HG03039 (cell line): Measurements from ENCODE around the gene ATP6V1F.
A peak's percentile ranks its signal among the peaks of the same experiment; 100 is the strongest.

Source experiments
- ATAC-seq: cut with Tn5 transposase; IDR thresholded peaks from one replicate; pipeline ENCODE4 v1.9.1; 2021; ENCODE audit warnings: mild to moderate bottlenecking, moderate library complexity; ENCODE audit not compliant: unreplicated experiment

The ATP6V1F gene, protein sequence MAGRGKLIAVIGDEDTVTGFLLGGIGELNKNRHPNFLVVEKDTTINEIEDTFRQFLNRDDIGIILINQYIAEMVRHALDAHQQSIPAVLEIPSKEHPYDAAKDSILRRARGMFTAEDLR

GRCh38 chr7:128862571-128863432, at the start of gene ATP6V1F:
Gene ATP6V1F (plus strand): TSS chr7:128862856. CDS start chr7:128862905, 49 bp downstream.
- ATAC-seq = peak; percentile 91

DNA sequence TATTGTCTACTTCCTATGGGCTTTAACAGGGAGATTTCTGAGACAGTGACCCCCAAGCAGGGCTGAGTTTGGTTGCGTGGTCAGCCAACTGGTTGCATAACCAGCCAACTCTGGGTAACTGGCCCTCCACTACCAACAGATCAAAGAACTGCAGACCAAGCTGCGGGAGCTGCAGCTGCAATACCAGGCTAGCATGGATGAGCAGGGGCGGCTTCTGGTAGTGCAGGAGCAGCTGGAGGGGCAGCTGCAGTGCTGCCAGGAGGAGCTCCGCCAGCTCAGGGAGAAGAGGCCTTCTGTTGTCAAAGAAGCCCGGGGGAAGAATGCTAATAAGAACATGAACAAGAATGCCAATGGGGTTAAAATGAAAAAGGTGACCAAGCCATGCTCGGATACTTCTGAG, 48.2 kb upstream of the ATP6V1F start:
- no peak for ATAC-seq

GRCh38 chr7:128815289-128815942, 47.2 kb upstream of the ATP6V1F start:
- no peak for ATAC-seq

- no peak for ATAC-seq
Measured at GRCh38 chr7:128818694-128819093, 44.0 kb upstream of the ATP6V1F start.

DNA sequence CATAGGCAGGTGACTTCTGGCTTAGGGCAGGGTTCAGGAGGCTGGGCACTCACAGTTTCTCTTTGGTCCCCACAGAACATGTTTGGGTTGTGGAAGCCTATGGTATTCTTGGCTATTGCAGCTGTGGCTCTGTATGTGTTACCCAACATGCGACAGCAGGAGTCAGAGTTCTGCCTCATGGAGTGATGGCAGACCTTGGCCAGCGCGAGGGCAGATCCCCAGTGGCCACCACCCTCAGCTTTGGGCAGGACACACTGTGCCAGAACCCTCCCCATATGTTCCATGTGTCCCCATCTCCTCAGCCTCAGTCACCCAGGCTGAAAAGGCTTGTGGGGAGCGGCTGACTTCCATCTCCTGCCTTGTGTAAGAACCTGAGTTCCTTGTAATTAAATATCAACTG, 40.9 kb upstream of the ATP6V1F start:
- ATAC-seq = no peak

DNA sequence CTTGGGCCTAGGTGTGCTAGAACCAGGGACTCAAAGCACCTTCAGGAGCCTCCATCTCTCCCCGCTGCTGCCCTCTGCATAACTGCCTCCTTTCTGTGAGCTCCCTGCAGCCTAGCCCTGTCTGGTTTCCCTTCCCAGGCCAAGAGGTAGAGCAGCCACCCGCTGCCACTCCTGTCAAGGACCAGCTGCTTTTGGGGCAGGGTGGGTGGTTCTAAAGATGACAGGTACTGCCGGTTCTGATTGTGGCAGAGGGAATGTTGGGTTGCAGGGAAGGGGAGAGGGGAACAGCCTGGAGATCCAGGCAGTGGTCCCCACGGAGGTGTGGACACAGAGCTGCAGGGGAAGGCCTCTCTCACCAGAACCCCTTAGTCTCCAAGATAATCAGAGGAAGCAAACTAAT, 36.1 kb upstream of the ATP6V1F start:
- no peak for ATAC-seq

- no peak for ATAC-seq
Measured at GRCh38 chr7:128826916-128827247, 35.8 kb upstream of the ATP6V1F start.

DNA sequence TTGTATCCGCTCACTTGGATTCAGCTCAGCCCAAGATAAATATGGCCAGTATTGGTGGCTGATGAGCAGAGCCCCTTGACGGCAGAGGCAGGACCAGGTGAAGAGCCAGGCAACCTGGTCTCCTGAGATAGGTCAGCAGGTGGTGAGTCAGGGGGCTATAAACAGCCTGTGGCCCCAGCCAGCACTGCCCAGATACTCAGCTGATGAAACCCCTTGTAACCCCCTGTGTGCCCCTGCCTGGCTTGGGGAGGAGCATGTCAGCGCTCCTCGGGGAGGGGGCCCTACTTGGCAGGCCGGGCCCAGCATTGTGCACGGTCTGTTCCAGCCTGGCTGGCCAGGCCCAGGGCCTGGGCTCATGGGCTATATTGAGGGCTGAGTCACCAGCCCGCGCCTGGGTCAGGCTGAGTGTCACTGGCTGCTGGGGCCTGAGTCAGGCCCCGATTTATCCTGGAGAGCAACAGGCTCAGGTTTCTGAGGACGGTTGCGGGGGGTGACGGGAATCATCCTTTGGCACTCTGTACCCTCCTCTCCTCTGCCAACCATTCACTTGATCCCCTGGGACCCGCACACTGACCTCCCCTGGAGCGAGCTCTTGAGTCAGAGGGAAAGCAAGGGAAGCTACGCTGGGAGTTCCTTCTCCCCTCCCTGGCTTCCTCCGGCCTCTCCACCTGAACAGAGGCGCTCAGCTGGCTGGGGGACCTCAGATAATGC, 35.3 kb upstream of the ATP6V1F start:
- no peak for ATAC-seq

DNA sequence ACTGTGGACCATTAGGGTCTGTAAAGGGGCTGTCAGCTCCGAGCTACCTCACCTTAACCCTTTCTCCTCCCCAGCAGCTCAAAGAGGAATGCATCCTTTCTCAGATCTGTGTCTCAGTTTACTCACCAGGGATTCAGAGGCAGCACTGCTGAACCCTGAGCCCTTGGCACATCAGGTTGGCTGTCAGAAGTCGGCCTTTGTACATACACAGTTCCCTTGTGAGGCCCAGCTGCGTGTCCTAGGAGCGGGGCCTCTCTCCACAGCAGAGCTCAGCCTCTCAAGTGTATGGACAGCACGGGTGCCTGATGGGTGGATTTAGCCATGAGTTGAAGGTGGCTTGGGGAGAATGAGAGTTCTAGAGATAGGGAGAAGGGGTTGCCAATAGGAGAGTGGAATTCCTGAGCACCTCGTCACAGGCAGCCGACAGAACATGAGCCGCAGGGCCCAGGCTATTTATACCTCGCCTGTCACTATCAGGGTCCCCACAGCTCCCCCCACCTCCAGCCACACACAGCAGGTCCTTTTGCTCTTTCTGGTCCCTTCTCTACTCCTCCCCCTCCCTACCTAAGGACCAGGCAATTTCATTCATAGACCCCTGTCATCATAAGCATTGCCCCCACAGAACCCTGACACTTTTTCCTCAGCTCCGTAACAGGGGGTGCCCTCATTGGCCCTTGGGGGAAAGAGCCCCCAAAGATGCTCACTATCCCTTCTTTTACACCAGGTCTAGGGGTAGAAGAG, 34.5 kb upstream of the ATP6V1F start:
- ATAC-seq = no peak

DNA sequence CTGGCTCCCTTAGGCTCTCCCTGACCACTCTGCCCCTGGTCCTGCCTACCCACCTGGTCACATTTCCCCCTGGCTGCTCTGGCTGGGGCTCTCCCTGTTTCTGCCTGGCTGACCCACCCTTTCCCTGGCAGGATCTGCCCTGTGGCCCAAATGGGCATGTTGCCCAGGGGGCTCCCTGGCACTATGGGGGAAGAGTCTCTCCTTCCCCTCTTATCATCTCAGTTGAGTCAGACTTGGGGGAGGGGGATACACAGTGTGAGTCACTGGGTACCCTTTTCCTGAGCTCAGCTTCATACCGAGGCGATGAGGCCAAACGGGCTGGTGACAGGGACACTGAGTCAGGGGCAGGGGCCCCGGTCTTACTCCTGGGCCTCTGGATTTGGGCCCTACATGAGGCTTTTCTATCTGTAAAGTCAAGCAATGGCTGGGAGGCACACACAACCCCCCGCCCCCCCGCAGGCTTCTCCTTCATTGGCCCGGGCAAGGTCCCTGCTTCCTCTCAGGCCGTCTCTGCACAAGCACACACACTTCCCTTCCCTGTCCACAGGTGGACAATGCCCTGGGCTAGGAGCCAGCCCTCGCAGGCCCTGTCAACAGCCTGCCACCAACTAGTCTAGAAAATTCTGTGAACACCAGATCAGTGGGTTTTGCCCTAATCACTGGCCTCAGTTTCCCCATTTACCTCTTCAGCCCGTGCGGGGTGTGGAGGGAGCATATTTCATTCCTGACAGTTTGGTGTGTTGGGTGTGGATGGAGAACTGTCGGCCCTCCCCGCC, 33.1 kb upstream of the ATP6V1F start:
- ATAC-seq = no peak

GRCh38 chr7:128830231-128831177, 32.2 kb upstream of the ATP6V1F start, which contains the start of gene FLNC:
Gene FLNC (plus strand): TSS chr7:128830406. CDS start chr7:128830638, 232 bp downstream.
- no peak for ATAC-seq

- ATAC-seq = no peak
Measured at GRCh38 chr7:128831178-128831993, 31.3 kb upstream of the ATP6V1F start.

- ATAC-seq = no peak
Measured at GRCh38 chr7:128831994-128832879, 30.4 kb upstream of the ATP6V1F start.

DNA sequence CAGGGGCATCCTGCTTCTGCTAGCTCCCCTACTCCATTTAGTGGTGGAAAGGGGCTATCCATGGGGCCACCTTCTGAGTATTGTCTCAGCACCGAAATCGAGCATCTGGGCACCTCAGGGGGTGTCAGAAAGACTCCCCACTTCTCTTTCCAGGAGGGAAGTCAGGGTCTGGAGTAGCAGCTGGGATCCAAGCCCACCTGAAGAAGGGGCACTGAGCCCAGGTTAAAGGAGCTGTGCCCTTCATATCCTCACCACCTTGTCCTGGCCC, 29.8 kb upstream of the ATP6V1F start:
- no peak for ATAC-seq

GRCh38 chr7:128833148-128833945, 29.3 kb upstream of the ATP6V1F start:
- no peak for ATAC-seq

- no peak for ATAC-seq
Measured at GRCh38 chr7:128833946-128834325, 28.7 kb upstream of the ATP6V1F start.
